Measurements from ENCODE around the gene VRK3. TPM values are rescaled to one million over a fixed set of nuclear protein-coding genes. Genes with fewer than 3 reads are reported as not detected.

The VRK3 gene
- total and polyA plus RNA-seq, 7 donors: 17.4 to 51.6 (median 30.7) TPM

DNA sequence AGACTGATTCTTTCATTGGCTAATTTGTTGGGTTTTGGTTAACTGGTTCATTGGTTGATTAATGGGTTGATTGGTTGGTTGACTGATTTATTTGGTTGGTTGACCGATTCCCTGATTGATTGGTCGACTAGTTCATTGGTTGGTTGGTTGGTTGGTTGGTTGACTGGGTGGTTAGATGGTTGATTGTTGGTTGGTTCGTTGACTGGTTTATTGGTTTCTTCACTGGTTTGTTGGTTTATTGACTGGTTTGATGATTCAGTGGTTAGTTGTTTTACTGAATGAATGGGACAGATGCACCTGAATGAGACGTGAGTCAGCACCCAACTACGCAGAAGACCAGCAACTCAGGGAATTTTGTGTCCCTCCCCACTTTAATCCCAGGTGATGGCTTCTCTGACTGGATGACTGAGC is 93.1 kb downstream of the VRK3 start:
- DNase-seq: no peak
- Histone ChIP-seq H3K4me3 (no peak overlapping the region), H3K36me3 (peaks cover 0 to 7% (median 0%) of the 10 kb centered on the region in 4 donors), H3K9me3 (no peaks in the 10 kb centered on the region), H3K27me3 (no peaks in the 10 kb centered on the region), H3K4me1 (peaks cover 0 to 23% (median 18%) of the 10 kb centered on the region in 4 donors), H3K27ac (no peak overlapping the region)
- TF ChIP-seq EP300 (IDR thresholded peaks at IDR 0.05): no peak
- no peak for TF ChIP-seq POLR2AphosphoS5 (IDR thresholded peaks at IDR 0.05)
- TF ChIP-seq POLR2A (IDR thresholded peaks at IDR 0.05): no peak
- TF ChIP-seq, protein P1, sequence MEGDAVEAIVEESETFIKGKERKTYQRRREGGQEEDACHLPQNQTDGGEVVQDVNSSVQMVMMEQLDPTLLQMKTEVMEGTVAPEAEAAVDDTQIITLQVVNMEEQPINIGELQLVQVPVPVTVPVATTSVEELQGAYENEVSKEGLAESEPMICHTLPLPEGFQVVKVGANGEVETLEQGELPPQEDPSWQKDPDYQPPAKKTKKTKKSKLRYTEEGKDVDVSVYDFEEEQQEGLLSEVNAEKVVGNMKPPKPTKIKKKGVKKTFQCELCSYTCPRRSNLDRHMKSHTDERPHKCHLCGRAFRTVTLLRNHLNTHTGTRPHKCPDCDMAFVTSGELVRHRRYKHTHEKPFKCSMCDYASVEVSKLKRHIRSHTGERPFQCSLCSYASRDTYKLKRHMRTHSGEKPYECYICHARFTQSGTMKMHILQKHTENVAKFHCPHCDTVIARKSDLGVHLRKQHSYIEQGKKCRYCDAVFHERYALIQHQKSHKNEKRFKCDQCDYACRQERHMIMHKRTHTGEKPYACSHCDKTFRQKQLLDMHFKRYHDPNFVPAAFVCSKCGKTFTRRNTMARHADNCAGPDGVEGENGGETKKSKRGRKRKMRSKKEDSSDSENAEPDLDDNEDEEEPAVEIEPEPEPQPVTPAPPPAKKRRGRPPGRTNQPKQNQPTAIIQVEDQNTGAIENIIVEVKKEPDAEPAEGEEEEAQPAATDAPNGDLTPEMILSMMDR (IDR thresholded peaks at IDR 0.05): no peak
- intact Hi-C loops (cut with DNase I): no loop called here
- 93 to 95% methylated on average over 5 of the region's 5 CpGs for WGBS, 2 donors

DNA sequence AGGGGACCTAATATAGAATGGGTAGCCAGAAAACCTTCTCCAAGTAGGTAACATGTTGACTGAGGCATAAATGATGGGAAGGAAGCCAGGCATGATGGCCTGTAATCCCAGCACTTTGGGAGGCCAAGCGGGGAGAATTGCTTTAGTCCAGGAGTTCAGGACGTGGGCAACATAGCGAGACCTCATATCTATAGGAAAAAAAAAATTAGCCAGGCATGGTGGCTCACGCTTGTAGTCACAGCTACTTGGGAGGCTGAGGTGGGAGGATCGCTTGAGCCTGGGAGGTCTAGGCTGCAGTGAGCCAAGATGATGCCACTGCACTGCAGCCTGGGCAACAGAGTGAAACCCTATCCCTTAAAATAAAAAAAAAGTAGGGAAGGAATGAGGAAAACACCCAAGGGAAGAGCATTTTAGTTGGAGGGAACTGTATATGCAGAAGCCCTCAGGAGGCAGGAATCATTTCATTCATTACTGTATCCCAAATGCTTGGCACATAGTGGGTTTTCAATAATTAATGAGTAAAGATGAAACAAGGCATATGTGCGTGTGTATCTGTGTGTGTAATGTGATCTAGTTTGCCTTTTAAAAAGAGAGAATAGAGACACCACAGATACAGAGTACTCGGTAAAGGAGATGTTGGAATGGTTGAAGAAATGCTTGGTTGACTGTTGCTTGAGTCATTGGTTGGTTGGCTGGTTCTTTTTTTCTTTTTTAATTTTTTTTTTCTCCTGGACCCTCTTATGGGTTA is 93.7 kb downstream of the VRK3 start:
- DNase-seq: no peak
- no peak overlapping the region for H3K27ac ChIP-seq
- no peaks in the 10 kb centered on the region for H3K27me3 ChIP-seq
- no peak overlapping the region for H3K4me3 ChIP-seq
- H3K9me3 ChIP-seq: no peaks in the 10 kb centered on the region
- H3K36me3 ChIP-seq: peaks cover 0 to 10% (median under 1%) of the 10 kb centered on the region in 4 donors
- 95% methylated on average over 7 of the region's 7 CpGs for WGBS, 2 donors
- TF ChIP-seq, protein P1 (IDR thresholded peaks at IDR 0.05): no peak
- TF ChIP-seq POLR2A (IDR thresholded peaks at IDR 0.05) (no peak), EP300 (IDR thresholded peaks at IDR 0.05) (no peak), POLR2AphosphoS5 (IDR thresholded peaks at IDR 0.05) (no peak)
- intact Hi-C loops (cut with DNase I): no loop called here
- peaks cover 0 to 27% (median 21%) of the 10 kb centered on the region in 4 donors for H3K4me1 ChIP-seq

DNA sequence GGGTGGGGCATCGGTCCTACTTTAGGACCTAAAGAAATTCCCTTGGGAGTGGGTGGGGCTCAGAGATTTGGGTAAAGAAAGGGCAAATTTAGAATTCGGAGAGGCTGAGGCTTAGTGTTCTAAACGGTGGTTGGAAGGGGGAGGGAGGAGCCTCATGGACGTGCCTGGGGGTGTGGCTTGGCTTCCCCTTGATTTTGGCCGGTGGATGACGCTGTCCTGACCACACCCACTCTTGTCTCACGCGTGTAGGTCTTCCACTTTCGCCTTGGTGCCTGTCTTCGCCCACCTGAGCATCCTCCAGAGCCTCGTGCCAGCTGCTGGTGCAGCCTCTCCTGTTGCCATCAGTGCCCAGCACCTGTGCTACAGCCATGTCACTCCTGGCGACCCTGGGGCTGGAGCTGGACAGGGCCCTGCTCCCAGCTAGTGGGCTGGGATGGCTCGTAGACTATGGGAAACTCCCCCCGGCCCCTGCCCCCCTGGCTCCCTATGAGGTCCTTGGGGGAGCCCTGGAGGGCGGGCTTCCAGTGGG is 94.6 kb downstream of the VRK3 start:
- WGBS, 2 donors: 71 to 72% methylated on average over 15 of the region's 15 CpGs
- H3K4me1 ChIP-seq: peaks cover 0 to 27% (median 21%) of the 10 kb centered on the region in 4 donors
- TF ChIP-seq EP300 (IDR thresholded peaks at IDR 0.05) (no peak), POLR2AphosphoS5 (IDR thresholded peaks at IDR 0.05) (no peak), POLR2A (IDR thresholded peaks at IDR 0.05) (no peak)
- TF ChIP-seq, protein P1 (IDR thresholded peaks at IDR 0.05): no peak
- H3K36me3 ChIP-seq: peaks cover 0 to 12% (median 1%) of the 10 kb centered on the region in 4 donors
- peak overlapping the region in 2 of 4 donors; percentile 88 to 97 for H3K4me3 ChIP-seq
- H3K27me3 ChIP-seq: no peaks in the 10 kb centered on the region
- intact Hi-C loops (cut with DNase I): no loop called here
- peak overlapping the region; percentile 92 to 98 (median 94) for H3K27ac ChIP-seq
- no peak for DNase-seq
- no peaks in the 10 kb centered on the region for H3K9me3 ChIP-seq

DNA sequence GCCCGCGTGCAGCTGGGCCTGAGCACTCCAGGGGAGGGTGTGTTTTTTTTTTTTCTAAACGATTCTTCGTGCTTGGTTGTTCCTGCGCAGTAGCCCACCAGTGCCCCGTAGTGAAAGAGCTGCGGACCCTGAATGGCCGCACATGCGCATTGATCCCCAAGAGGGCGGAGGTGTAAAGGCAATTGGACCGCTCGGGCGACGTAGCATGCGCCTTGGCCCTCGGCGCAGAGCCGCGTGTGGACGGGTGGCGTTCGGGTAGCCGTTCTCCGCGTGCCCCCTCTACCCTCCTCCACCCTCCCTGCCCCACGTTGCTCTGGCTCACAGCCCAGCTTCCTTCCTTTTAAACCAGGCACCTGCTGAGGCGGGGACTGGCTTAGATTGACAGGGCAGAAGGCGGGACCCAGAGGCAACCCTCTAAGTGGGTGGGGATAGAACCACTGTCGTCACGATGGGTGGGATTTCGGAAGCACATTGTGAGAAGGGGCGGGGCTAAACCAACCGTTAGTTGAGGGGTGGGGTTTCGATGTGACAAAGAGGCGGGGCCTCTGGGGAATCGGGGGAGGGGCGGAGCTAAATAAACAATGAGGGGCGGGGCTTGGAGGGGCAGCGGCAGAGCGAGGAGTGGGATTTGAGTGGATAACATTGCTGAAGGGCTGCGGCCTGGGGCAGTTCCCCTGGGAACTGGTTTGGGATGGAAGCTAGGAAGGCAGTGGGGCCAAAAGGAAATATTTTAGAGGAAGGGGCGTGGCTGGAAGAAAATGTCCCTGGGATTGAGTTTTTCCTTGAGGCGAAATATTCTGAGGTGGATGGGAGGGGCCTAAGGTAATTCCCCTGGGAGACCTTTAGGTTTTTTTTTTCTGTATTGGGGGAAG is 95.3 kb downstream of the VRK3 start:
- intact Hi-C loops (cut with DNase I): no loop called here
- DNase-seq: peak; percentile 97
- no peaks in the 10 kb centered on the region for H3K27me3 ChIP-seq
- peaks cover 0 to 19% (median 1%) of the 10 kb centered on the region in 4 donors for H3K36me3 ChIP-seq
- 4 to 5% methylated on average over 43 of the region's 43 CpGs for WGBS, 2 donors
- peak overlapping the region; percentile 92 to 98 (median 94) for H3K27ac ChIP-seq
- peaks cover 0 to 27% (median 21%) of the 10 kb centered on the region in 4 donors for H3K4me1 ChIP-seq
- no peaks in the 10 kb centered on the region for H3K9me3 ChIP-seq
- H3K4me3 ChIP-seq: peak overlapping the region; percentile 80 to 98 (median 92)
- TF ChIP-seq EP300 (IDR thresholded peaks at IDR 0.05) (no peak), POLR2A (IDR thresholded peaks at IDR 0.05) (peak in 1 of 2 donors; percentile 32), POLR2AphosphoS5 (IDR thresholded peaks at IDR 0.05) (peak; percentile 47 to 68 (median 62))
- TF ChIP-seq, protein P1 (IDR thresholded peaks at IDR 0.05): peak in 1 of 4 experiments; percentile 45

Data from sigmoid colon (tissue), 7 donors.